Measurements from ENCODE around the gene CT47A1. TPM values are rescaled to one million over a fixed set of nuclear protein-coding genes. Genes with fewer than 3 reads are reported as not detected.

CT47A1 gene
- not detected in 2 replicates for total RNA-seq

DNA sequence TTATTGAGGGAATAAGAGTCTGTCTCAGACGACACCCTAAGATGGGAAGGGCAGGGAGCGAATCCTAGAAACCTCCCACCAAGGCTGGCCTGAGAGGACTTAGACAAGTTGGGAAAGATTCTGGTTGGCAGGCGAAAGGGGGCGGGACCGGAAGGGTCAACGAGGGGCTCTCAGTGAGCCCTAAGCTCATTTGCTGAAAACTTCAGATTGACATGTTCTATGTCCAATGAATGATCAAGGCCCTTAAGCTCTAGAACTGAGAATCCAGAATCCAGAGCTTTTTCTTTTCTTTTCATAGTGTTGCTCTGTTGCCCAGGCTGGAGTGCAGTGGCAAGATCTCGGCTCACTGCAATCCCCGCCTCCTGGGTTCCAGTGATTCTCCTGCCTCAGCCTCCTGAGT lies at the start of gene CT47A1:
Gene CT47A1, minus strand, starts transcription at position 101 of the 400 bp plus-strand sequence. CDS start 231 bp downstream, outside the sequence.

DNA sequence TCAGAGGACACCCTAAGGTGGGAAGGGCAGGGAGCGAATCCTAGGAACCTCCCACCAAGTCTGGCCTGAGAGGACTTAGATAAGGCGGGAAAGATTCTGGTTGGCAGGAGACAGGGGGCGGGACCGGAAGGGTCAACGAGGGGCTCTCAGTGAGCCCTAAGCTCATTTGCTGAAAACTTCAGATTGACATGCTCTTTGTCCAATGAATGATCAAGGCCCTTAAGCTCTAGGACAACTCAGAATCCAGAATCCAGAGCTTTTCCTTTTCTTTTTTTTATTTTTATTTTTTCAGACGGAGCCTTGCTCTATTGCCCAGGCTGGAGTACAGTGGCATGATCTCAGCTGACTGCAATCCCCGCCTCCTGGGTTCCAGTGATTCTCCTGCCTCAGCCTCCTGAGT lies 29.1 kb downstream of the CT47A1 start, which contains the start of gene CT47A7:
Gene CT47A7, minus strand, starts transcription at position 101 of the 400 bp plus-strand sequence. CDS start 255 bp downstream, outside the sequence.

Other genes with a start within 250 kb of the CT47A1 start
- gene CT47B1, start 109.9 kb downstream of the CT47A1 start, total RNA-seq, result not detected in 2 replicates
- not detected in 2 replicates for gene CT47A11, start 48.6 kb downstream of the CT47A1 start, total RNA-seq
- gene CT47A10, start 43.7 kb downstream of the CT47A1 start, total RNA-seq, result not detected in 2 replicates
- gene CT47A9, start 38.9 kb downstream of the CT47A1 start, total RNA-seq, result not detected in 2 replicates
- gene CT47A8, start 34.0 kb downstream of the CT47A1 start, total RNA-seq, result not detected in 2 replicates
- gene CT47A7, start 29.2 kb downstream of the CT47A1 start, total RNA-seq, result not detected in 2 replicates
- gene CT47A6, start 24.3 kb downstream of the CT47A1 start, total RNA-seq, result not detected in 2 replicates
- not detected in 2 replicates for gene CT47A5, start 19.4 kb downstream of the CT47A1 start, total RNA-seq
- gene CT47A4, start 14.6 kb downstream of the CT47A1 start, total RNA-seq, result not detected in 2 replicates
- not detected in 2 replicates for gene CT47A3, start 9.7 kb downstream of the CT47A1 start, total RNA-seq
- gene CT47A2, start 4.8 kb downstream of the CT47A1 start, total RNA-seq, result not detected in 2 replicates
- gene GLUD2, start 61.9 kb upstream of the CT47A1 start, total RNA-seq, result 1.9 and 3.2 TPM in 2 replicates

Data from epithelial cell of umbilical artery (primary cell).